Left ventricle myocardium inferior (tissue), 1 donor: Measurements from ENCODE around the gene MAN1C1. TPM values are rescaled to one million over a fixed set of nuclear protein-coding genes. Genes with fewer than 3 reads are reported as not detected.

Source experiments
- DNase-seq: peaks from one replicate; pipeline ENCODE4 v3.0.0-alpha.2; 2020
- H3K27ac ChIP-seq: fragments of 200-600 bp; replicated peaks from 2 replicates; pipeline ENCODE4 v1.8.0; 2021
- H3K27me3 ChIP-seq: fragments of 200-600 bp; 2 replicates; pipeline ENCODE4 v1.8.0; 2021; ENCODE audit warnings: low read depth
- H3K36me3 ChIP-seq: fragments of 200-600 bp; 2 replicates; pipeline ENCODE4 v1.8.0; 2021
- H3K4me1 ChIP-seq: fragments of 200-600 bp; 2 replicates; pipeline ENCODE4 v1.8.0; 2021
- H3K4me3 ChIP-seq: fragments of 200-600 bp; 2 replicates; pipeline ENCODE4 v1.8.0; 2021; ENCODE audit warnings: mild to moderate bottlenecking, moderate library complexity
- H3K9me3 ChIP-seq: fragments of 200-600 bp; replicated peaks from 2 replicates; pipeline ENCODE4 v1.8.0; 2021
- intact Hi-C: fragments of 100-400 bp; cut with micrococcal nuclease; formaldehyde crosslinking; loops from one replicate; pipeline ENCODE4 v1.11.0; 2022
- total RNA-seq: library from RNA; stranded (reverse); fragmentation: NEBNext Ultra II Directional; extraction: Animal tissue kit (Norgen Biotek cat#: 25700); gene quantifications from one replicate; pipeline ENCODE4 v1.2.1, GENCODE V29; 2021
- TF ChIP-seq, protein P1 (sequence below): fragments of 200-600 bp; IDR thresholded peaks from 2 replicates; pipeline ENCODE4 v1.8.0; 2021; ENCODE audit warnings: antibody characterized with exemption, mild to moderate bottlenecking, borderline replicate concordance
- donor health status: DM: no; HTN: yes; CAD: no; lungs with severe emphysema.

Gene MAN1C1
- total RNA-seq, 1 donor from 2014 or later: 18.0 TPM

DNA sequence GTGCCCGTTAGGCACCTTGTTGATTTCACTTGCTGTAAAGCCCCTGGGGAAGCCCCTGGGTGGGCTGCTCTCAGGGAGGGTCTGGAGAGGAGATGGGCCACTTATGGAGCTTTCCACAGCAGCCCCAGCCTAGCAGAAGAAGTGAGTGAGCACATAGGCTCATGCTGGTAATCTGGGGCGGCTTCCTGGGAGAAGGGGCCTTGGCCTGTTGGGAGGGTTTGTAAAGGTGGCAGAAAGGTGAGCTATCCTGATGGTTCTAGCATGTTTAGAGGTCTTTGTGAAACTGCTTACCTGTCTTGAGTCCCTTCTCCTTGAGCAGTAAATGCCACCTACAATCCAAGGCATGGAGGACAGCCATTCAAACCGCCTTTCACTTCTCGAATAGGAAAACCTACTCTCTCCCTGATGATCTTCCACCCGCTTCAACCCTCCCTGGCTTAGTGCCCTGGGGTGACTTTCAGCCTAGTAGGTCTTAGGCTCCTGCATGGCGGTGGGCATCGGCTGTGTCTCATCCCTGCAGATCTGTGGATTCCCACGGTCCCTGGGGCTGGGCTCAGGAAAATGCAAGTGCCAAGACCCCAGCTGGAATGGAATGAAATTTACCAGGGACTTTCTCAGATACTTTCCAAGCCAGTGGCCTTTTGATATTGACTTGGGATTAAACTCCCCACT, 95.8 kb downstream of the MAN1C1 start:
- H3K4me3 ChIP-seq: no peak overlapping the region
- intact Hi-C loops: no loop called here
- no peaks in the 10 kb centered on the region for H3K9me3 ChIP-seq
- peaks cover 29% of the 10 kb centered on the region for H3K4me1 ChIP-seq
- no peak for DNase-seq
- TF ChIP-seq, protein P1, sequence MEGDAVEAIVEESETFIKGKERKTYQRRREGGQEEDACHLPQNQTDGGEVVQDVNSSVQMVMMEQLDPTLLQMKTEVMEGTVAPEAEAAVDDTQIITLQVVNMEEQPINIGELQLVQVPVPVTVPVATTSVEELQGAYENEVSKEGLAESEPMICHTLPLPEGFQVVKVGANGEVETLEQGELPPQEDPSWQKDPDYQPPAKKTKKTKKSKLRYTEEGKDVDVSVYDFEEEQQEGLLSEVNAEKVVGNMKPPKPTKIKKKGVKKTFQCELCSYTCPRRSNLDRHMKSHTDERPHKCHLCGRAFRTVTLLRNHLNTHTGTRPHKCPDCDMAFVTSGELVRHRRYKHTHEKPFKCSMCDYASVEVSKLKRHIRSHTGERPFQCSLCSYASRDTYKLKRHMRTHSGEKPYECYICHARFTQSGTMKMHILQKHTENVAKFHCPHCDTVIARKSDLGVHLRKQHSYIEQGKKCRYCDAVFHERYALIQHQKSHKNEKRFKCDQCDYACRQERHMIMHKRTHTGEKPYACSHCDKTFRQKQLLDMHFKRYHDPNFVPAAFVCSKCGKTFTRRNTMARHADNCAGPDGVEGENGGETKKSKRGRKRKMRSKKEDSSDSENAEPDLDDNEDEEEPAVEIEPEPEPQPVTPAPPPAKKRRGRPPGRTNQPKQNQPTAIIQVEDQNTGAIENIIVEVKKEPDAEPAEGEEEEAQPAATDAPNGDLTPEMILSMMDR: no peak
- no peaks in the 10 kb centered on the region for H3K27me3 ChIP-seq
- H3K27ac ChIP-seq: no peak overlapping the region
- no peaks in the 10 kb centered on the region for H3K36me3 ChIP-seq

GRCh38 chr1:25713961-25714360, 97.4 kb downstream of the MAN1C1 start:
- Histone ChIP-seq H3K4me3 (no peak overlapping the region), H3K27ac (no peak overlapping the region), H3K9me3 (no peaks in the 10 kb centered on the region), H3K27me3 (no peaks in the 10 kb centered on the region), H3K36me3 (no peaks in the 10 kb centered on the region), H3K4me1 (peaks cover 14% of the 10 kb centered on the region)
- no peak for DNase-seq
- intact Hi-C loops: no loop called here
- TF ChIP-seq, protein P1: no peak

DNA sequence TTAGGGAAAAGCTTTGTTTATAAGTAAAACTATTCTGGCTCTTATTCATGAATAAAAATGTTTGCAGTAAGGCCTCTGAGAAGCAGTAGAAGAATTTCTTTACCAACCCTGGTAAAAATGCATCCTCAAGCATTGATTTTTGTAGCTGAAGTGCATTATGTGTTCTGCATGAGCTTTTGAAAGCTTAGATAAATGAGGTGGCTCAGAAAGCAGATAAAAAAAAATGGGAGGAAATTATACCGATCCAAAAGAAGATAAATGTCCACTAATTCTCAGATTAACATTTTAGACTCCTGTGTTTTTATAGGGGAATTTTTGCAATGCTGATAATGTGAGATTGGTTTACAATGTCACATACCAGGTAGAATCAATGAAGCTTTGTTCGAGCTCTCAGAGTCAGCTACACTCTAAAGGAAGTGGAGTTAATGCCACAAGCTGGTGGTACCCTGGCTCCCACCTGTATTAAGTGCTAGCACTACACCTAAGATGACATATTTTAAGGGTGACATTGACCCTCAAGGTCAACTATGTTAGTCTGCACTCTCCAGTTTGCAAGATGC, 97.9 kb downstream of the MAN1C1 start:
- DNase-seq: no peak
- TF ChIP-seq, protein P1: no peak
- Histone ChIP-seq H3K27me3 (no peaks in the 10 kb centered on the region), H3K36me3 (no peaks in the 10 kb centered on the region), H3K9me3 (no peaks in the 10 kb centered on the region), H3K4me3 (no peak overlapping the region), H3K27ac (no peak overlapping the region), H3K4me1 (peaks cover 9% of the 10 kb centered on the region)
- intact Hi-C loops: no loop called here

GRCh38 chr1:25715888-25716287, 99.3 kb downstream of the MAN1C1 start:
- peaks cover 7% of the 10 kb centered on the region for H3K4me1 ChIP-seq
- TF ChIP-seq, protein P1: no peak
- intact Hi-C loops: no loop called here
- no peaks in the 10 kb centered on the region for H3K9me3 ChIP-seq
- no peak for DNase-seq
- H3K27ac ChIP-seq: no peak overlapping the region
- H3K4me3 ChIP-seq: no peak overlapping the region
- no peaks in the 10 kb centered on the region for H3K36me3 ChIP-seq
- H3K27me3 ChIP-seq: no peaks in the 10 kb centered on the region

DNA sequence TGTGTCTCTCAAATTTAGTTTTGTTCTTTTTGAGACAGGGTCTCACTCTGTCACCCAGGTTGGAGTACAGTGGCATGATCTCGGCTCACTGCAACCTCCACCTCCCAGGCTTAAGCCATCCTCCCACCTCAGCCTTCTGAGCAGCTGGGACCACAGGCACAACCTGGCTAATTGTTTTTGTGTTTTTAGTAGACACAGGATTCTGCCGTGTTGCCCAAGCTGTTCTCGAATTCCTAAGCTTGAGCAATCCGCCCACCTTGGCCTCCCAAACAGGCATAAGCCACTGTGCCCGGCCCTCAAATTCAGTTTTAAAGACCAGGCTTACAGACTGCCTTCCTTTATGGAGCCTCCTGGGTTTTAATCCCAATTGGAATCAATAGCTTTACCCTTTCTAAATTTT, 99.7 kb downstream of the MAN1C1 start:
- Histone ChIP-seq H3K27me3 (no peaks in the 10 kb centered on the region), H3K4me3 (no peak overlapping the region), H3K36me3 (no peaks in the 10 kb centered on the region), H3K4me1 (peaks cover 3% of the 10 kb centered on the region), H3K27ac (no peak overlapping the region), H3K9me3 (no peaks in the 10 kb centered on the region)
- DNase-seq: no peak
- intact Hi-C loops: no loop called here
- TF ChIP-seq, protein P1: no peak
